ENCODE data around the gene ADCK1.
"Not testable (repeated sequence)": the region's sequence is repeated elsewhere in the genome, so short reads cannot be mapped to it uniquely, and the experiment has no call there.

Gene ADCK1

GRCh38 chr14:77950371-77951063 lies 150.6 kb downstream of the ADCK1 start:
- DNase-seq (ENCODE audit: low read depth, low spot score) = no peak

GRCh38 chr14:77955816-77956484 lies 156.0 kb downstream of the ADCK1 start:
- DNase-seq (ENCODE audit: low read depth, low spot score) = peak; percentile 5

- DNase-seq (ENCODE audit: low read depth, low spot score) = not testable (repeated sequence)
Measured at GRCh38 chr14:77959686-77960085, 159.8 kb downstream of the ADCK1 start.

- no peak for DNase-seq (ENCODE audit: low read depth, low spot score)
Measured at GRCh38 chr14:77961847-77962580, 162.1 kb downstream of the ADCK1 start.

- DNase-seq (ENCODE audit: low read depth, low spot score) = no peak
Measured at GRCh38 chr14:77962731-77963520, 163.0 kb downstream of the ADCK1 start.

- no peak for DNase-seq (ENCODE audit: low read depth, low spot score)
Measured at GRCh38 chr14:77964586-77964985, 164.7 kb downstream of the ADCK1 start.

- no peak for DNase-seq (ENCODE audit: low read depth, low spot score)
Measured at GRCh38 chr14:77965050-77965449, 165.1 kb downstream of the ADCK1 start.

GRCh38 chr14:77965919-77966435 lies 166.1 kb downstream of the ADCK1 start:
- peak; percentile 26 for DNase-seq (ENCODE audit: low read depth, low spot score)

GRCh38 chr14:77967110-77967509 lies 167.2 kb downstream of the ADCK1 start:
- DNase-seq (ENCODE audit: low read depth, low spot score) = no peak

- no peak for DNase-seq (ENCODE audit: low read depth, low spot score)
Measured at GRCh38 chr14:77970646-77971045, 170.7 kb downstream of the ADCK1 start.

GRCh38 chr14:77973246-77973645 lies 173.3 kb downstream of the ADCK1 start:
- DNase-seq (ENCODE audit: low read depth, low spot score) = no peak

- DNase-seq (ENCODE audit: low read depth, low spot score) = no peak
Measured at GRCh38 chr14:77976591-77976990, 176.7 kb downstream of the ADCK1 start.

GRCh38 chr14:77979171-77979570 lies 179.3 kb downstream of the ADCK1 start:
- no peak for DNase-seq (ENCODE audit: low read depth, low spot score)

- DNase-seq (ENCODE audit: low read depth, low spot score) = peak; percentile 67
Measured at GRCh38 chr14:77979666-77980351, 179.9 kb downstream of the ADCK1 start.

- peak; percentile 63 for DNase-seq (ENCODE audit: low read depth, low spot score)
Measured at GRCh38 chr14:77980475-77981321, 180.8 kb downstream of the ADCK1 start.

Data from ELF-1 (cell line).